Measurements from ENCODE around the gene ERRFI1. TPM values are rescaled to one million over a fixed set of nuclear protein-coding genes. Genes with fewer than 3 reads are reported as not detected.
A peak's percentile ranks its signal among the peaks of the same experiment; 100 is the strongest.

The ERRFI1 gene
- total RNA-seq, 1 experiment from 2014 or later: 83.0 TPM

DNA sequence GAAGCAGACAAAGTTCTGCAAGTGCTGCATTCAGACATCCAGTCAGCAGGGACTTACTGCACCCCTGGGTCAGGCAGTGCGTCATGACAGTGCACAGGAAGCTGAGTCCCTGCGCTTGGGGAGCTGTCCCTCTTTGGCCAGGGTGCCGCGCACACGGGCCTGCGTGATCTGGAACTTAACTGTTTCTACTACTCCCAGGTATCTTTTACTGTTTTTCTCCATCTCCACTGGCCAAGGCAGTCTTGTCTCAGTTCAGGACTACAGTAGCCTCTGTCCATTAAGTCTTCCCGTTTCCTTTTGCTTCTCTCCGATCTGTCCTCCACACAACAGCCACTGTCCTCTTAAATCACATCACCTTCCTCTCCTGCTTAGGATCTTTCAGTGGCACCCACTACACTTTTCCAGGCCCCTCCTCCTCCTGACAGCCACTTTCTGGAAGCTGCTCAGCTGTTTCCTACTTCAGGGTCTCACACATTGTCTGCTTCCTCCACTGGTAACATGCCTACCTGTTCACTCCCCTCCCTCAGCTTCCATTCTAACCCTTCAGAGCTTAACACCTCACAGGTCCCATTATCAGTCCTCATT lies 15.9 kb downstream of the ERRFI1 start:
- H3K4me3 Mint-ChIP-seq (ENCODE audit: low read depth, unreplicated experiment): peak overlapping the region; percentile 6
- TF ChIP-seq, protein P1, sequence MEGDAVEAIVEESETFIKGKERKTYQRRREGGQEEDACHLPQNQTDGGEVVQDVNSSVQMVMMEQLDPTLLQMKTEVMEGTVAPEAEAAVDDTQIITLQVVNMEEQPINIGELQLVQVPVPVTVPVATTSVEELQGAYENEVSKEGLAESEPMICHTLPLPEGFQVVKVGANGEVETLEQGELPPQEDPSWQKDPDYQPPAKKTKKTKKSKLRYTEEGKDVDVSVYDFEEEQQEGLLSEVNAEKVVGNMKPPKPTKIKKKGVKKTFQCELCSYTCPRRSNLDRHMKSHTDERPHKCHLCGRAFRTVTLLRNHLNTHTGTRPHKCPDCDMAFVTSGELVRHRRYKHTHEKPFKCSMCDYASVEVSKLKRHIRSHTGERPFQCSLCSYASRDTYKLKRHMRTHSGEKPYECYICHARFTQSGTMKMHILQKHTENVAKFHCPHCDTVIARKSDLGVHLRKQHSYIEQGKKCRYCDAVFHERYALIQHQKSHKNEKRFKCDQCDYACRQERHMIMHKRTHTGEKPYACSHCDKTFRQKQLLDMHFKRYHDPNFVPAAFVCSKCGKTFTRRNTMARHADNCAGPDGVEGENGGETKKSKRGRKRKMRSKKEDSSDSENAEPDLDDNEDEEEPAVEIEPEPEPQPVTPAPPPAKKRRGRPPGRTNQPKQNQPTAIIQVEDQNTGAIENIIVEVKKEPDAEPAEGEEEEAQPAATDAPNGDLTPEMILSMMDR (IDR thresholded peaks at IDR 0.05; ENCODE audit: unreplicated experiment): no peak
- no TSS peak for BruUV-seq (replicated peaks)
- H3K4me1 Mint-ChIP-seq (ENCODE audit: low read depth, unreplicated experiment): peaks cover 53% of the 10 kb centered on the region
- H3K9me3 Mint-ChIP-seq (ENCODE audit: low read depth, unreplicated experiment): no peaks in the 10 kb centered on the region
- H3K27me3 Mint-ChIP-seq (ENCODE audit: unreplicated experiment): no peaks in the 10 kb centered on the region
- CTCF ChIA-PET: no interaction called here
- no peak for DNase-seq
- intact Hi-C loops (cut with micrococcal nuclease; ENCODE audit: unreplicated experiment): no loop called here
- peaks cover 96% of the 10 kb centered on the region for H3K36me3 Mint-ChIP-seq (ENCODE audit: insufficient read depth, unreplicated experiment)
- H3K27ac Mint-ChIP-seq (ENCODE audit: unreplicated experiment): peak overlapping the region; percentile 35

DNA sequence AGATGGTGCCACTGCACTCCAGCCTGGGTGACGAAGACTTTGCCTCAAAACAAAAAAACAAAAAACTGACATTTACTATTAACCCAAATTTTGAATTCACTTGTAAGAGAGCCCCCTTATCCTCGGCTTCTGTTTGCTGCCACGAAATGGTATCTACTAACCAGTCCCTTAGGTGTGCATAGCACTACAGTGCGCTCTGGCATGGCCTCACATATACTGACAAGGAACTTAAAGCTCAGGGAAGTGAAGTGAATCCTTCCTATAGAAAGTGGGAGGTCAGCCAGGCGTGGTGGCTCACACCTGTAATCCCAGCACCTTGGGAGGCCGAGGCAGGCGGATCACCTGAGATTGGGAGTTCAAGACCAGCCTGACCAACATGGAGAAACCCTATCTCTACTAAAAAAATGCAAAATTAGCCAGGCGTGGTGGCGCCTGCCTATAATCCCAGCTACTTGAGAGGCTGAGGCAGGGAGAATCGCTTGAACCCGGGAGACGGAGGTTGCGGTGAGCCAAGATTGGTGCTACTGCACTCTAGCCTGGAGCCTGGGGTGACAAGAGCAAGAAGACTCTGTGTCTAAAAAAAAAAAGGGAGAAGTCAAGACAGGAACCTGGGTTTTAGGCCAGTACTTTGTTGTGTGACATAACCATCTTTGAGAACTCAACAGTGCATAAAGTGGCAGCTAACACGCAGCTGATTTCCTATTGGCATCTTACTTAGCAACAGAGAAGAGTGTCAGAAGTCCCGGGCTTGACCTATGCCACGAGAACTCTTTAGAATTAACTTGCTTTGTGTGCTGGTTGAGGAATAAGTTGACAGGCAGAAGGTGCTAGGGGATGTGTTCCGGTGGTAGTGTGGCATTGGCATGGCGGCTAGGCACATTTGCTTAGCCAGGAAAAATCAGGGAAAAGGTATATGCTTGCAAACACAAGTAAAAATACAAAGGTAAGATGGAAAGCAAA lies 16.8 kb downstream of the ERRFI1 start:
- Mint-ChIP-seq H3K4me1 (ENCODE audit: low read depth, unreplicated experiment) (peaks cover 53% of the 10 kb centered on the region), H3K27me3 (ENCODE audit: unreplicated experiment) (no peaks in the 10 kb centered on the region)
- BruUV-seq (replicated peaks): no TSS peak

DNA sequence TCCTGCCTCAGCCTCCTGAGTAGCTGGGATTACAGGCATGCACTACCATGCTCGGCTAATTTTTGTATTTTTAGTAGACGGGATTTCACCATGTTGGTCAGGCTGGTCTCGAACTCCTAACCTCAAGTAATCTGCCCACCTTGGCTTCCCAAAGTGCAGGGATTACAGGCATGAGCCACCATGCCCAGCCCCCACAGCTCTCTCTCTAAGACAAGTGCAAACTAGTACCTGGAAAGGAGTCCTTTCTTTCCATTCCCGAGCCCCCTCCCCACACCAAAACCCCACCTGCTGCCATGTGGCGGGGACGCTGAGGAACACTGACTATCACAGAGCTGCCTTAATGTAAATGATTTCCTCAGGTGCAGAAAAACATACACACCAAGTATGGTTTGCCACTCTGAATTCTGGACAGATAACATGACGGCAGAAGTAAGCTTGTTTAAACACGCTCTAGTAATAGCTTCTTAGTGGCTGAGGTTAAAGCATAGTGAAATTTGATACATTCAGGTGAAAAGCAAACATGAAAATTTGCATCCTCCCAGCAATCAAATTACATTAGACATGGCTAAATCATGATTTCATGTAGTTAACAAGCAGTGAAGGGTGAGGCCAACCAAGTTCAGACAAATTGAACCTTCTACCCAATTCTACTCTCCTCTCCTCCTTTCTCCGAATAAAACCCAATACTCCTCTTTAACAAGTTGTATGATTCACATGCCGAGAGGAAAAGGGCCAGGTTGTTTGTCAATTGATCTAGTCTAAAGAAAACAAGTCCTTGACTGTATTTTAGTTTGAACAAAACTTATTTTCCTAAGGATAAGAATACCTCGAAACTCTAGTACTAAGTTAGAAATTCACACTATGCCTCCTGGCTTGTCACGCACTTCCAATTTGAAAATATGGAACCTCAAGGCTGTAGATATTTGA lies 19.8 kb downstream of the ERRFI1 start:
- H3K36me3 Mint-ChIP-seq (ENCODE audit: insufficient read depth, unreplicated experiment): peaks cover 81% of the 10 kb centered on the region
- intact Hi-C loops (cut with micrococcal nuclease; ENCODE audit: unreplicated experiment): no loop called here
- H3K27ac Mint-ChIP-seq (ENCODE audit: unreplicated experiment): peak overlapping the region; percentile 70
- H3K27me3 Mint-ChIP-seq (ENCODE audit: unreplicated experiment): no peaks in the 10 kb centered on the region
- H3K4me1 Mint-ChIP-seq (ENCODE audit: low read depth, unreplicated experiment): peaks cover 42% of the 10 kb centered on the region
- no TSS peak for BruUV-seq (replicated peaks)
- H3K9me3 Mint-ChIP-seq (ENCODE audit: low read depth, unreplicated experiment): no peaks in the 10 kb centered on the region
- TF ChIP-seq, protein P1 (IDR thresholded peaks at IDR 0.05; ENCODE audit: unreplicated experiment): no peak
- CTCF ChIA-PET: interaction anchor here (0.7 to 1.2 kb wide), 3 partner anchors 8 to 509 kb away, joined by 3 to 9 read pairs (median 4); no protein-coding TSS in a partner anchor
- peak overlapping the region; percentile 14 for H3K4me3 Mint-ChIP-seq (ENCODE audit: low read depth, unreplicated experiment)
- no peak for DNase-seq

More for the DNA sequence above, 16.8 kb downstream of the ERRFI1 start:
- Mint-ChIP-seq H3K27ac (ENCODE audit: unreplicated experiment) (peak overlapping the region; percentile 35), H3K4me3 (ENCODE audit: low read depth, unreplicated experiment) (peak overlapping the region; percentile 6), H3K36me3 (ENCODE audit: insufficient read depth, unreplicated experiment) (peaks cover 96% of the 10 kb centered on the region), H3K9me3 (ENCODE audit: low read depth, unreplicated experiment) (no peaks in the 10 kb centered on the region)
- intact Hi-C loops (cut with micrococcal nuclease; ENCODE audit: unreplicated experiment): no loop called here
- CTCF ChIA-PET: interaction anchor here (0.5 kb wide), 1 partner anchor 230 kb away, joined by 5 read pairs; no protein-coding TSS in a partner anchor
- DNase-seq: no peak
- TF ChIP-seq, protein P1 (IDR thresholded peaks at IDR 0.05; ENCODE audit: unreplicated experiment): no peak
